MM.1S (cell line): ENCODE measurements around the gene PCGF5.

Experiments used
- CTCF ChIP-seq: fragments of 300-600 bp; sonication (generic); IDR thresholded peaks from 2 replicates; pipeline ENCODE4 v1.5.1; 2016; ENCODE audit warnings: antibody characterized with exemption, low read length, mixed read lengths
- EZH2phosphoT487 ChIP-seq: fragments of 300-600 bp; sonication (generic); IDR thresholded peaks from 2 replicates; pipeline ENCODE4 v1.6.1; 2018; ENCODE audit warnings: antibody characterized with exemption, low read length

DNA sequence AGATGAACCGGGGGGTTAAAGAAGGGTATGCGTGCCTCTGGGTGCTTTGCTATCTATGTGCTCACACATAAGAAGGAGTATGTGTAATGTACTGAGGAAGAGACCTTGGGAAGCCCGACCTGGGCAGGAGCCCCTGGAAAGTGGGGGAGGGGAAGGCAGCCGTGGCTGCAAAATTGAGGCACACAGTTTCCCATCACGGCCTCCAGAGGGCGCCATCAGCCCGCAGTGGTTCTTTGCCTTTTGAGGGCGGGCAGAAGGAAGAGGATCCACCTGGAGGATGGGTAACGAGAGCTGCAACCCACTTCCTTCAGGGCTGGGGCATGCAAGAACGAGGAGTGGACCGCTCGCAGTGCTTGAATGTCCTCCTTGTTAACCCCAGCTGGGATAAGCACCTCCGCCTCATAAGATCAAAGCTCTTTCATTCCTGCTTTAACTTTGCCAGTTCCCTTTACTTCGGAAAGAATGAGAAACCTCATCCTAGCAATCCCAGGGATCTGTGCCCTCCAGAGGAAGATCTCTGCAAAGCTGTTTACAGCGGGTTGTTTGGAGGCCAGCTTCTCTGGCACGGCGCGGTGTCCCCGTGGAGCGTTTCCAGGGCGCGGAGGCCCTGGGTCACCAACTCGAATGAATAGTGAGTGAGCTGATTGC is 77.9 kb downstream of the PCGF5 start:
- peak; percentile 89 for TF ChIP-seq CTCF
- no peak for TF ChIP-seq EZH2phosphoT487
